SU-DHL-6 (cell line): ENCODE results near the gene NSMF.

Experiments used
- H2AFZ ChIP-seq: fragments of 200-600 bp; sonication (generic); 2 replicates; pipeline ENCODE4 v1.6.1; 2014; ENCODE audit warnings: low read depth, mild to moderate bottlenecking, moderate library complexity, mixed read lengths, antibody characterized with exemption, low read length; ENCODE audit not compliant: severe bottlenecking
- H3F3A ChIP-seq: fragments of 200-600 bp; shearing (Covaris generic); 2 replicates; pipeline ENCODE4 v1.6.0; 2016; ENCODE audit warnings: antibody characterized with exemption, mild to moderate bottlenecking; ENCODE audit not compliant: insufficient read depth
- H3K27ac ChIP-seq: fragments of 200-600 bp; sonication (generic); 2 replicates; pipeline ENCODE4 v1.5.1; 2016; ENCODE audit warnings: low read depth, mild to moderate bottlenecking, low read length, moderate library complexity, mixed read lengths
- H3K27me3 ChIP-seq: fragments of 200-600 bp; sonication (generic), shearing (Covaris generic); 2 replicates; pipeline ENCODE4 v1.6.0; 2014; ENCODE audit warnings: mild to moderate bottlenecking, low read length
- H3K36me3 ChIP-seq: fragments of 200-600 bp; sonication (generic); 2 replicates; pipeline ENCODE4 v1.6.1; 2014; ENCODE audit warnings: mild to moderate bottlenecking, low read length, mixed read lengths
- H3K4me2 ChIP-seq: fragments of 300-600, 200-600 bp; shearing (Covaris generic), sonication (generic); 2 replicates; pipeline ENCODE4 v1.6.0; 2014; ENCODE audit warnings: low read length, low read depth, mild to moderate bottlenecking; ENCODE audit not compliant: poor library complexity, severe bottlenecking
- H3K4me3 ChIP-seq: fragments of 200-600 bp; sonication (generic); 2 replicates; pipeline ENCODE4 v1.5.1; 2014; ENCODE audit warnings: antibody characterized with exemption, low read length, mild to moderate bottlenecking, mixed read lengths; ENCODE audit not compliant: insufficient read depth, poor library complexity, severe bottlenecking
- H3K79me2 ChIP-seq: fragments of 200-600 bp; sonication (generic); 2 replicates; pipeline ENCODE4 v1.6.1; 2014; ENCODE audit warnings: mild to moderate bottlenecking, low read length, moderate library complexity; ENCODE audit not compliant: insufficient read depth
- H3K9ac ChIP-seq: fragments of 200-600 bp; sonication (generic); 2 replicates; pipeline ENCODE4 v1.7.0; 2014; ENCODE audit warnings: mild to moderate bottlenecking, low read length
- H3K9me2 ChIP-seq: fragments of 200-600 bp; sonication (generic); replicated peaks from 2 replicates; pipeline ENCODE4 v1.6.1; 2014; ENCODE audit warnings: low read length; ENCODE audit not compliant: insufficient read depth
- H3K9me3 ChIP-seq: fragments of 200-600 bp; sonication (generic); 2 replicates; pipeline ENCODE4 v1.6.1; 2014; ENCODE audit warnings: low read length, mixed read lengths; ENCODE audit not compliant: insufficient read depth
- H4K20me1 ChIP-seq: fragments of 200-600 bp; sonication (generic); 2 replicates; pipeline ENCODE4 v1.6.1; 2014; ENCODE audit warnings: low read depth, mild to moderate bottlenecking, antibody characterized with exemption, low read length, moderate library complexity, mixed read lengths
- CTCF ChIP-seq: fragments of 200-600 bp; sonication (generic); IDR thresholded peaks from one replicate; pipeline ENCODE4 v1.5.1; 2017; ENCODE audit warnings: antibody characterized with exemption, mild to moderate bottlenecking, low read length, moderate library complexity; ENCODE audit not compliant: insufficient read depth, poor library complexity, severe bottlenecking
- EZH2phosphoT487 ChIP-seq: fragments of 200-600 bp; sonication (generic), shearing (Covaris generic); conservative IDR thresholded peaks from 2 replicates; pipeline ENCODE4 v1.6.1; 2018; ENCODE audit warnings: mild to moderate bottlenecking, antibody characterized with exemption, low read length, moderate library complexity, mixed read lengths

The NSMF gene

DNA sequence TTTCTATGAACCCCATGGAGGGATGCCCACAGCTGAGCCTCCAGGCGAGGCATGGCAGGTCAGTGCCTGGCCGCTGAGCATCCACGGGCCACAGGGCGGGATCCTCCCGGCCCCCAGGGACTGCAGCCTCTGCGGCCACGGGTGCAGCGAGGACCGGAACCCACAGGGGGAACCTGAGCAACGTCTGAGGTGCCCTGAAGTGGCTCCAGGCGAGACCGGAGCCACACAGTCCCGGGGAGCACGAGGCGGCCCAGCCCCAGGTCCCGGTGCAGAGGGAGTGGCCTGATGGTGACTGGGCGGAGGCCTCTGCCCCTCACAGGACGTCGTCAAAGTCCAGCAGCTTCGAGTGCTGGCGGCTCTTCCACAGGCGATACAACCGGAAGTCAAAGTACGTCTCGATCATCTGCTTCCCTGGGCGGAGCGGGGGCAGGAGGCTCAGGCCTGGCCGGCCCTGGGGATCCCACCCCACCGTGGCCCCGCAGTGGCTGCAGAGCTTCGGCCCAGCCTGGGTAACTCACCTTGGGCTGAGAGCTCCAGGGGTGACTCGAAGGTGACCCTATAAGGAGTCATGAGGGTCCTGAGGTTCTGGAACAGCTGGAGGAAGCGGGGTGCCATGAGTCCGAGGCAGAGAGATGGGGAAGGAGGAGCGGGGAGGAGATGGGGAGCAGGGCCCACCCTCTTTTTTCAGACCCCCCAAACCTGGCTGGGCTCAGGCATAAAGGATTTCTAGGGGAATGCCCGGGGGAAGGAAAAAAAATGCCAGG lies 9.9 kb downstream of the NSMF start:
- no peaks in the 10 kb centered on the region for H3K9me2 ChIP-seq
- no peak overlapping the region for H3K9ac ChIP-seq
- no peaks in the 10 kb centered on the region for H3K36me3 ChIP-seq
- H4K20me1 ChIP-seq = no peaks in the 10 kb centered on the region
- no peak overlapping the region for H3K4me3 ChIP-seq
- TF ChIP-seq CTCF = no peak
- no peaks in the 10 kb centered on the region; the same call in 1 of the 2 replicates for H3F3A ChIP-seq
- no peak overlapping the region for H3K4me2 ChIP-seq
- no peaks in the 10 kb centered on the region for H3K9me3 ChIP-seq
- H3K27me3 ChIP-seq = no peaks in the 10 kb centered on the region
- no peaks in the 10 kb centered on the region for H3K79me2 ChIP-seq
- no peak overlapping the region for H3K27ac ChIP-seq
- no peak overlapping the region for H2AFZ ChIP-seq

DNA sequence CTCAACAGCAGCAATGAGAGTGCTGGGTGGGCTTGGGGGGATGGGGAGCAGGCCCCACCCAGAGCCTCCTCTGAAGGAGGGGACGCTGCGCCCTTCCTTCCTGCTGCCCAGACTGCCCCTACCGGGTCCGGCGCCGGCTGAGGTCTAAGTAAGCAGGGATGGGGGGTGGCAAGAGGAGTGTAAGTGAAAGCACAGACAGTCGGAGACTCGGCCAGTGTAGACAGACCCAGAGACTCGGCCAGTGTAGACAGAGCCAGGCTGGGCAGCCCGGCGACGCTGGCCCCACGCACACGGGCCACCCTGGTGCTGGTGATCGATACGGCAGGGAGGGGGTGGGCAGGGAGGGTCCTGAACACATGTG lies 10.6 kb downstream of the NSMF start:
- H3K4me2 ChIP-seq = no peak overlapping the region
- H3K4me3 ChIP-seq = no peak overlapping the region
- no peaks in the 10 kb centered on the region for H3K9me3 ChIP-seq
- no peaks in the 10 kb centered on the region for H3K9me2 ChIP-seq
- no peak overlapping the region for H3K27ac ChIP-seq
- no peaks in the 10 kb centered on the region for H4K20me1 ChIP-seq
- no peaks in the 10 kb centered on the region; the same call in 1 of the 2 replicates for H3F3A ChIP-seq
- no peaks in the 10 kb centered on the region for H3K36me3 ChIP-seq
- H2AFZ ChIP-seq = no peak overlapping the region
- H3K27me3 ChIP-seq = no peaks in the 10 kb centered on the region
- no peak overlapping the region for H3K9ac ChIP-seq
- TF ChIP-seq CTCF (no peak), EZH2phosphoT487 (no peak)
- no peaks in the 10 kb centered on the region for H3K79me2 ChIP-seq

DNA sequence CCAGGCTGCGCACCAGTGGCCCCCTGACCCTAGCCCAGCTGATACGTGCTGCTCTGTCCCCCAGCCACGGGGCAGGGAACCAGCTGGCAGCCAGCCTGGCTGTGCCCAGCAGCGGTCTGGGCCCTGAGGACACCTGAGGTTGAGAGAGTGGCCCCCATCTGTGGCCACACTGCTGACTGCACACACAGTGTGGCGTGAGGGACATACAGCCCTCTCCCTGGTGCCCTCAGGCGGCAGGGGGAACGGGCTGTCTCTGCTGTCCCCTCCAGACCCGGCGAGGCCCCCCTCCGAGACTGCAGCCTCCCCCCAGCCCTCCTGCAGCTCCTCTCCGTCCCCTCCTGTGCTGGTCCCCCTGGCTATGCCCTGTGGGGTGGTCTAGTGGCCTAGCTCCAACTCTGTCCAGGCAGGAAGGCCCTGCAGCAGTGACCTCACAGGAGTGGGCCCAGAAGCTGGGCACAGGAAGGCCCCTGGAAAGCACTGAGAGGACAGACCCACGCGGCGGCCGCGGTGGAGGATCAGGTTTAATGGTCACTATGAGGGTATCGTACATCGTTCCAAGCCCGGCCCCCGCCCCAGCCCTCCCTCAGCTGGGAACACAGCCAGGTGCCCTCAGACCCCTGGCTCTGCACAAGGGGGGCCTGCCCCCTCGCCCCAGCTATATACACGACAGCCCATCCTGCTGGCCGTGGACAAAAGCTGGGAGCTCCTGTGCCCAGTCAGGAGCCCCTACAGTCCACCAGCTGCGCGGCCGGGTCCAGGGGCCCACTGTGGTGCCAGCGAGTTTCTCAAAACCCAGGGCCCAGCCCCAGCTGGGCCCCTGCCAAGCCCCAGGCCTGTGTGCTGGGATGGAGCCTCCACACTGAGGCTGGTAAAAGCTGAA lies 11.2 kb downstream of the NSMF start:
- Histone ChIP-seq H3K9me3 (no peaks in the 10 kb centered on the region), H3K27ac (no peak overlapping the region), H3K9me2 (no peaks in the 10 kb centered on the region), H3K36me3 (no peaks in the 10 kb centered on the region), H3K79me2 (no peaks in the 10 kb centered on the region), H3F3A (no peaks in the 10 kb centered on the region; the same call in 1 of the 2 replicates), H3K4me2 (no peak overlapping the region), H3K27me3 (no peaks in the 10 kb centered on the region), H4K20me1 (no peaks in the 10 kb centered on the region), H2AFZ (no peak overlapping the region), H3K9ac (no peak overlapping the region), H3K4me3 (no peak overlapping the region)
- TF ChIP-seq CTCF (no peak), EZH2phosphoT487 (no peak)
